ENCODE results near the gene ERP27.

The ERP27 gene

DNA sequence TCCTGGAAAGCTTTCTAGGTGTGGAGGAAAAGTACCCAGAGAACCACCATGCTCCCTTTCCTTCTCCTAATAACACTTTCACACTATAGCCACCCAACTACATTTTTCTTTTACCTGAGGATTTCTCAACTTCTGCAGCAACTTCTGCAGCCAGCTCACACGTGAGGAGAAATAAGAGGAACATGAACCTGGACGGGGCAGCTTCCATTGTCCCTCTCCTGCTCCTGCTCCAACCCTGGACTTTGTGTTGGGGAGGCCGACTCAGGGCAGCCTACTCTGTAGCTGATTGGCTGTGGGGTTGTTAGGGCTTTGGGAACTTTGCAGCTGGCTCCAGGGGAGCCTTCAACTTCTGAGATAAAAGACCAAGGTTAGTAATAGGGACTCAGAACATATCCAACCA, at the start of gene ERP27:
ERP27 (minus strand) TSS at position 237 of the 400 bp plus-strand sequence; CDS start at position 208, 29 bp downstream.
- Histone ChIP-seq H3K27me3 (replicated peaks; ENCODE audit: control insufficient read depth, insufficient read depth, low read length) (no peaks in the 10 kb centered on the region), H3K9me3 (ENCODE audit: control insufficient read depth, low read length) (no peaks in the 10 kb centered on the region), H3K4me1 (ENCODE audit: control insufficient read depth, insufficient read depth, low read length) (no peaks in the 10 kb centered on the region), H3K4me3 (ENCODE audit: low read length) (no peak within 1 kb of the TSS), H3K36me3 (ENCODE audit: control insufficient read depth, insufficient read depth, low read length, severe bottlenecking) (no peaks in the 10 kb centered on the region), H3K9ac (ENCODE audit: low read length) (no peak within 1 kb of the TSS)
- no peak for DNase-seq (ENCODE audit: low read depth)

DNA sequence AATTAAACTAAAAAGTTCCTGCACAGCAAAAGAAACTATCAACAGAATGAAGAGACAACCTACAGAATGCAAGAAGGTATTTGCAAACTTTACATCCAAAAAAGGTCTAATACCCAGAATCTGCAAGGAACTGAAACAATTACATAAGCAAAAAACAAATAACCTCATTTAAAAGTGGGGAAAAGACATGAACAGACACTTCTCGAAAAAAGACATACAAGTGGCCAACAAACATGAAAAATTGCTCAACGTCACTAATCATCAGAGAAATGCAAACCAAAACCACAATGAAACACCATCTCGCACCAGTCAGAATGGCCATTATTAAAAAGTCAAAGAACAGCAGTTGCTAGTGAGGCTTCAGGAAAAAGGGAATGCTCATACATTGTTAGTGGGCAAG, 49.7 kb upstream of the ERP27 start:
- Histone ChIP-seq H3K4me3 (ENCODE audit: low read length) (no peak overlapping the region), H3K27me3 (replicated peaks; ENCODE audit: control insufficient read depth, insufficient read depth, low read length) (no peaks in the 10 kb centered on the region), H3K9me3 (ENCODE audit: control insufficient read depth, low read length) (no peaks in the 10 kb centered on the region), H3K9ac (ENCODE audit: low read length) (no peak overlapping the region), H3K36me3 (ENCODE audit: control insufficient read depth, insufficient read depth, low read length, severe bottlenecking) (no peaks in the 10 kb centered on the region), H3K4me1 (ENCODE audit: control insufficient read depth, insufficient read depth, low read length) (peaks cover 25% of the 10 kb centered on the region)
- DNase-seq (ENCODE audit: low read depth) = no peak

DNA sequence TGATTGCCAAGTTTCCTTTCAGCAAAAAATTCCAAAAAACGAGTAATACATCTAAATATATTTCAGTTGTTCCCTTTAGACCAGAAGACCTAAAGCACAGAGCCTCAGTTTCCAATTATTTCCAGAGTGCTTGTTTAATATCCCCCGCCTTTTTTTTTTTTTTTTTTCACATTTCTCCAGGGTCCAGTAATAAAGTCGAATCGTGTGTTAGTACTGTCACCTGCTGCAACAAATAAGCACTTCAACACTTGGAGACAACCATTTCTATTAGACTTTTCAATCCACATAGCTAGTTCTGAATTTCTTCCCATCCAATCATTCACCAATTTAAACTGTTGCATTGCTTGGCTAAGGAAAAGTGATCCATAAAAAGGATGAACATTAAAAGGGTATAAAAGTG, 48.1 kb upstream of the ERP27 start:
- no peak overlapping the region for H3K4me3 ChIP-seq (ENCODE audit: low read length)
- no peaks in the 10 kb centered on the region for H3K36me3 ChIP-seq (ENCODE audit: control insufficient read depth, insufficient read depth, low read length, severe bottlenecking)
- no peaks in the 10 kb centered on the region for H3K27me3 ChIP-seq (replicated peaks; ENCODE audit: control insufficient read depth, insufficient read depth, low read length)
- H3K9me3 ChIP-seq (ENCODE audit: control insufficient read depth, low read length) = no peaks in the 10 kb centered on the region
- peaks cover 35% of the 10 kb centered on the region for H3K4me1 ChIP-seq (ENCODE audit: control insufficient read depth, insufficient read depth, low read length)
- no peak for DNase-seq (ENCODE audit: low read depth)
- no peak overlapping the region for H3K9ac ChIP-seq (ENCODE audit: low read length)

DNA sequence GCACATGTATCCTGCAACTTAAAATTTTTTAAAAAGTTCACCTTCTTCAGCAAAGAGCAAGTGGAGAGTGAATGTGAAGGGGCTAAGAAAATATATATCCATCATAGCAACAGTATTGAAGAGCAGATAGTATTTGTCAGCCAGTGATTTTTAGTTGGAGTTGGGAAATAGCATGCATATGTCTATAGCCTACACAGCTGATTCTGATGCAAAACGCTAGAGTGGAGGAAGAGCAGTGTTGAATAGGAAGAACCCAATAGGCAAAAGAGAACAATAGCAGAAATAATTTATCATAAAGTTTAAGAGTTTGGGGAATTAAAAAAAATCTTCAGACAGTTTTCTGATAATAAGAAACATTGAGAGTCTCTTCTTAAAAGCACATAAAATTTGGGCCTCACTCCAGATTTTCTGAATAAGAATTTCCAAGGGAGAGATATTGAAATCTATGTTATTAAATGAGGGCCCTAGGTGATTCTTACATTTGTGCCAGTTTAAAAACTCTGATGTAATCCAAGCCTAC, 46.5 kb upstream of the ERP27 start:
- no peaks in the 10 kb centered on the region for H3K9me3 ChIP-seq (ENCODE audit: control insufficient read depth, low read length)
- H3K9ac ChIP-seq (ENCODE audit: low read length) = no peak overlapping the region
- H3K4me1 ChIP-seq (ENCODE audit: control insufficient read depth, insufficient read depth, low read length) = peaks cover 35% of the 10 kb centered on the region
- no peaks in the 10 kb centered on the region for H3K27me3 ChIP-seq (replicated peaks; ENCODE audit: control insufficient read depth, insufficient read depth, low read length)
- no peak for DNase-seq (ENCODE audit: low read depth)
- H3K36me3 ChIP-seq (ENCODE audit: control insufficient read depth, insufficient read depth, low read length, severe bottlenecking) = no peaks in the 10 kb centered on the region
- no peak overlapping the region for H3K4me3 ChIP-seq (ENCODE audit: low read length)

DNA sequence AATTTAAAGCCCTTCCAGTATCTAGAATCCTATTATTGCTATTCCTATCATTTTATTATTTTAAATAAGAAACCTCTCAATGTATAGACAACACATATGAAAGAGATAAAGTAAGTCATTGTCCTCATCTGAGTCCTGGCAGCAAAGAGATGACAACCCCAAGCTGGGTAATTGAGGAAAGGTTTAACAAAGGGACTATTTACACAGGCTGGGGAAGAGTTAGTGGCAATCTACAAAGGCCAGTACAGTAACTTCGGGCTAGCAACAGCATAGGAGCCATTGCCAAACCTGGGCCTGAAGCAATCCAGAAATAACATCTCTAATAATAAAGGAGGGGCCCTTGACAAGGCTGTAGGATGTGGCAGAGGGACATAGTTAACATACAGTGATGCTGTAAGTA, 45.7 kb upstream of the ERP27 start:
- no peak for DNase-seq (ENCODE audit: low read depth)
- Histone ChIP-seq H3K27me3 (replicated peaks; ENCODE audit: control insufficient read depth, insufficient read depth, low read length) (no peaks in the 10 kb centered on the region), H3K4me3 (ENCODE audit: low read length) (no peak overlapping the region), H3K4me1 (ENCODE audit: control insufficient read depth, insufficient read depth, low read length) (peaks cover 35% of the 10 kb centered on the region), H3K9me3 (ENCODE audit: control insufficient read depth, low read length) (no peaks in the 10 kb centered on the region), H3K9ac (ENCODE audit: low read length) (no peak overlapping the region), H3K36me3 (ENCODE audit: control insufficient read depth, insufficient read depth, low read length, severe bottlenecking) (no peaks in the 10 kb centered on the region)

DNA sequence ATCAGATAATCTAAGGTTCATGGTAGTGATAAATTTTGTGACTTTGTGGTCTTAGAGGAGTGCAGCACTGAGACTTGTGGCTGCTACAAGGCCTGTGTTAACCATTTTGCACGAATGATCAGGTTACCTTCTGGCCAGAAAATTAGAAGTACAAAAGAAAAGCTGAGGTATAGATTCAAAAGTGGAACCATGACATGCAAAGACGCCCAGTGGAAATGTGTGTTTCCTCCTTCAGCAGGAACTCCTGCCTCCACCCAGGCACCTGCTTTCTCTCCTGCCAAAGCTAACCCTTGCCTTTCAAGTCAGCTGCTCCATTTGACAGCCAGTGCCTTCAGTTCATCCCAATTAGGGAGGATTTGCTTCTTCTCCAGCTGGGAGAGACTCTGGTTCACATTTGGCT, 44.7 kb upstream of the ERP27 start:
- Histone ChIP-seq H3K4me1 (ENCODE audit: control insufficient read depth, insufficient read depth, low read length) (peaks cover 35% of the 10 kb centered on the region), H3K4me3 (ENCODE audit: low read length) (peak overlapping the region; percentile 42), H3K27me3 (replicated peaks; ENCODE audit: control insufficient read depth, insufficient read depth, low read length) (no peaks in the 10 kb centered on the region), H3K9me3 (ENCODE audit: control insufficient read depth, low read length) (no peaks in the 10 kb centered on the region), H3K36me3 (ENCODE audit: control insufficient read depth, insufficient read depth, low read length, severe bottlenecking) (no peaks in the 10 kb centered on the region), H3K9ac (ENCODE audit: low read length) (peak overlapping the region; percentile 43)
- no peak for DNase-seq (ENCODE audit: low read depth)

DNA sequence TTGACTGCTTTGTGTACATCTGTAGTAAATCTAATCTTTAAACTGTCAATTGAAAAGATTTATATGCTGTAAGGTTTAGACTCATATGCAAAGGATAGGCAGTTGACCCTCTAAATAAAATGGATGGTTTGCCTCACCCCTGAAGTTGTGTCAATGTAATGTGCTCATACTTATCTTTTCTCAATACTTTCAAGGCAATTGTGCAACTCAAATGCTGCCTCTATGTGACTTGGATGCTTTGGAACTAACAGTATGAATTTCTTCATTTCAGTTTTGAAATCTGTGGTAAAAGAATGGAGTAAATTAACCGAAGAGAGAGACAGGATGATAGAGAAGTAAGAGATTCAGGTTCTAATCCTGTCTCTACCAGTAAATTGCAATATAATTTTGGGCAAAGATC, 44.2 kb upstream of the ERP27 start:
- Histone ChIP-seq H3K4me3 (ENCODE audit: low read length) (peak overlapping the region; percentile 42), H3K9ac (ENCODE audit: low read length) (peak overlapping the region; percentile 43), H3K27me3 (replicated peaks; ENCODE audit: control insufficient read depth, insufficient read depth, low read length) (no peaks in the 10 kb centered on the region), H3K36me3 (ENCODE audit: control insufficient read depth, insufficient read depth, low read length, severe bottlenecking) (no peaks in the 10 kb centered on the region), H3K9me3 (ENCODE audit: control insufficient read depth, low read length) (no peaks in the 10 kb centered on the region), H3K4me1 (ENCODE audit: control insufficient read depth, insufficient read depth, low read length) (peaks cover 35% of the 10 kb centered on the region)
- peak; percentile 27 for DNase-seq (ENCODE audit: low read depth)

DNA sequence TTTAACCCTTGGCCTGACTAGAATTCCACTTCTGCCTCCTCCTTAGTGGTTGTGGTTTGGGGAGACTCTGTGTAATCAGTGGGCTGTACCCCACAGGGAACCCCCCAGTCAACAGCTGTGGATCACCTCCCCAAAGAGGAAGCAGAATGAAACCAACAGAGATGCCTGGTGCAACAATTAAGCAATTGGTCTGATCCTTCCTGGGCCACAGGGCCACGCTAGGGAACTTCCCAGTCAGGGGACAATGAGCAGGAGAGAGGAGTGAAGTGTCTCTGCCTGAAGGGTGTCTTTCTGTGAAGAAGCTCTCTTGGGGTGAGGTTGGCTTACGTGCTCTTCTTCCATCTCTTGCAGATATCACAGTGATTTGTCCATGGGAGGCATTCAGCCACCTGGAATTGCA, 42.7 kb upstream of the ERP27 start:
- Histone ChIP-seq H3K9me3 (ENCODE audit: control insufficient read depth, low read length) (no peaks in the 10 kb centered on the region), H3K4me1 (ENCODE audit: control insufficient read depth, insufficient read depth, low read length) (peaks cover 41% of the 10 kb centered on the region), H3K36me3 (ENCODE audit: control insufficient read depth, insufficient read depth, low read length, severe bottlenecking) (no peaks in the 10 kb centered on the region), H3K9ac (ENCODE audit: low read length) (no peak overlapping the region), H3K27me3 (replicated peaks; ENCODE audit: control insufficient read depth, insufficient read depth, low read length) (no peaks in the 10 kb centered on the region), H3K4me3 (ENCODE audit: low read length) (no peak overlapping the region)
- no peak for DNase-seq (ENCODE audit: low read depth)

DNA sequence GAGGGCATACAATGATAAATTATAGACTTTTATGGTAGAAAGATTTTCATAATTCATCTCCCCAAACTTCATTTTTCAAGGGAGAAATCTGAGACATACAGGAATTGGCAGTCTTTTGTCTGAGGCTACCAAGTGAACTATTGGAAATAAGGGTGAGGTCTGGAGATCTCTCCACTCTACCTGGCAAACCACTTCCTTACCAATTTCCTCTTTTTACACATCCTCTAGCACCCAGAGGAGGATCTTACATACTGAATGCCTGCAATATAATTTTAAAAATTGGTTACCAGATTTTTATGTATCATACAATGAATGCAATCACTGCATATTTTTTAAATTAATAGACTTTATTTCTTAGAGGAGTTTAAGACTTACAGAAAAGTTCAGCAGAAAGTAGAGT, 41.1 kb upstream of the ERP27 start:
- Histone ChIP-seq H3K36me3 (ENCODE audit: control insufficient read depth, insufficient read depth, low read length, severe bottlenecking) (no peaks in the 10 kb centered on the region), H3K4me1 (ENCODE audit: control insufficient read depth, insufficient read depth, low read length) (peaks cover 31% of the 10 kb centered on the region), H3K4me3 (ENCODE audit: low read length) (no peak overlapping the region), H3K9me3 (ENCODE audit: control insufficient read depth, low read length) (no peaks in the 10 kb centered on the region), H3K9ac (ENCODE audit: low read length) (no peak overlapping the region), H3K27me3 (replicated peaks; ENCODE audit: control insufficient read depth, insufficient read depth, low read length) (no peaks in the 10 kb centered on the region)
- DNase-seq (ENCODE audit: low read depth) = no peak

DNA sequence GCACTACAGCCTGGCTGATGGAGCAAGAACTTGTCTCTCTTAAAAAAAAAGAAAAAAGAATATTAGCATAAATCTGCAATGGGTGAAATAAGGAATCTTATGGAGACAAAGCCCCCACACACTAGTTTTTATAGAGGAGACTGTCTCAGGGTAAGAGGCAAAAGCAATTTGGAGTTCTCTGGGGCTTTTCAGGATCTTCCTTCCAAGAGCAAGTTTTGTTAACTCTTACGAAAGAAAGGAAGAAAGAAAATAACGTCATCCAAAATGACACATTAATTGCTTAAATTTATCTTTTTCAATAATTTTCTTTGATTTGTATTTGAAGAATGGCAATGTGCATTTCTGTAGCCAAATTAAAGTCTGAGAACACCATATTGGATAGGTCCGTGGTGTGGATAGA, 38.3 kb upstream of the ERP27 start:
- Histone ChIP-seq H3K9me3 (ENCODE audit: control insufficient read depth, low read length) (no peaks in the 10 kb centered on the region), H3K36me3 (ENCODE audit: control insufficient read depth, insufficient read depth, low read length, severe bottlenecking) (no peaks in the 10 kb centered on the region), H3K4me3 (ENCODE audit: low read length) (no peak overlapping the region), H3K4me1 (ENCODE audit: control insufficient read depth, insufficient read depth, low read length) (peaks cover 10% of the 10 kb centered on the region), H3K27me3 (replicated peaks; ENCODE audit: control insufficient read depth, insufficient read depth, low read length) (no peaks in the 10 kb centered on the region), H3K9ac (ENCODE audit: low read length) (no peak overlapping the region)
- no peak for DNase-seq (ENCODE audit: low read depth)

DNA sequence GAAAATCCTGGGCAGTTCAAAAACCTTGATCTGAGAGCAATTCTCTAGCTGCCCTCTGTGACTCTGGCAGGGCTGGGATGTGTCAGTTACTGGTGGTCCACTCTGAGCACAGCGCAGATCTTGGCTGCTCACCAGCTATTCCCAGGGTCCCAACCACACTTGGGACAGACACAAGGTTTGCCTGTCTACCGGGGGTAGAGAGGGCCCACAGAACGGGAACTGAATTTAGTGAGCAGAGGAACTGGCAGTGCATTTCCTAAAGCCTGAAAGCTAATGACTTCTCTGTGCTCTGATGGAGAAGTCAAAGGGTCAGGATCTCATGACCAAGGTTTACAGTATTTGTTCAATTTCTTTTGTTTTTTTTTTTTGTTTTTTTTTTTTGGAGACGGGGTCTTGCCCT, 37.1 kb upstream of the ERP27 start:
- DNase-seq (ENCODE audit: low read depth) = no peak
- Histone ChIP-seq H3K36me3 (ENCODE audit: control insufficient read depth, insufficient read depth, low read length, severe bottlenecking) (no peaks in the 10 kb centered on the region), H3K27me3 (replicated peaks; ENCODE audit: control insufficient read depth, insufficient read depth, low read length) (no peaks in the 10 kb centered on the region), H3K4me1 (ENCODE audit: control insufficient read depth, insufficient read depth, low read length) (peaks cover 10% of the 10 kb centered on the region), H3K4me3 (ENCODE audit: low read length) (no peak overlapping the region), H3K9ac (ENCODE audit: low read length) (no peak overlapping the region), H3K9me3 (ENCODE audit: control insufficient read depth, low read length) (no peaks in the 10 kb centered on the region)

DNA sequence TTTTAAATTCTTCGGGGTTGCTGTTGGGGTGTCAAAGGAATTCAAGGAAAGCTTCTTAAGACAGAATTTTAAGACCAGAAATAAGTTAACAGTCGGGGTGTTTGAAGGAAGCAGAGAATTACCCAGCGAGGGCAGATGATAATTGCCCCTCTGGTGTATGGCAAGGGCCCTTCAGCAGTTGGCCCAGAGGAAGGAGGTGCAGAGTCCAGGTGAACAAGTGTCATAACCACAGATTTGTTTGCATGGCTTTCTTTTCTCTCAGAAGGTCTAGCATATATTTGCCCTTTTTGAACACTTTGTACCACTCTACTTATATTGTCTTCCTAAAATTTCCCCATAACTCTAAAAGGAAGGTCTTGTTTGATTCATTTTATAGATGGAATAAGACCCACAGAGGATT, 36.3 kb upstream of the ERP27 start:
- no peak overlapping the region for H3K4me3 ChIP-seq (ENCODE audit: low read length)
- H3K36me3 ChIP-seq (ENCODE audit: control insufficient read depth, insufficient read depth, low read length, severe bottlenecking) = no peaks in the 10 kb centered on the region
- H3K4me1 ChIP-seq (ENCODE audit: control insufficient read depth, insufficient read depth, low read length) = peaks cover 10% of the 10 kb centered on the region
- no peaks in the 10 kb centered on the region for H3K9me3 ChIP-seq (ENCODE audit: control insufficient read depth, low read length)
- H3K27me3 ChIP-seq (replicated peaks; ENCODE audit: control insufficient read depth, insufficient read depth, low read length) = no peaks in the 10 kb centered on the region
- H3K9ac ChIP-seq (ENCODE audit: low read length) = no peak overlapping the region
- DNase-seq (ENCODE audit: low read depth) = no peak

Data from adipocyte (in vitro differentiated cells).